Right atrium auricular region (tissue), 2 donors: ENCODE measurements around the gene MOB4. TPM values are rescaled to one million over a fixed set of nuclear protein-coding genes. Genes with fewer than 3 reads are reported as not detected.
"Not testable (repeated sequence)": the region's sequence is repeated elsewhere in the genome, so short reads cannot be mapped to it uniquely, and the experiment has no call there.

Experiments used
- DNase-seq: peaks from one replicate; pipeline ENCODE4 v3.0.0-alpha.2; 2019; ENCODE audit warnings: low spot score
- H3K27ac ChIP-seq, 2 donors: fragments of 200-600 bp; sonication (generic); 1 replicate in 1 of 2; 2 replicates in 1 of 2; pipeline ENCODE4 v1.5.1; 2016 to 2019
- H3K27me3 ChIP-seq, 2 donors: fragments of 200-600 bp; sonication (generic); one replicate each; pipeline versions ENCODE4 v1.5.1 to v1.6.0; 2017 to 2019
- H3K36me3 ChIP-seq: fragments of 200-600 bp; sonication (generic); one replicate; pipeline ENCODE4 v1.5.1; 2016
- H3K4me1 ChIP-seq, 2 donors: fragments of 200-600 bp; sonication (generic); one replicate each; pipeline versions ENCODE4 v1.5.1 to v1.6.0; 2017 to 2019
- H3K4me3 ChIP-seq, 2 donors: fragments of 200-600 bp; sonication (generic); 1 replicate in 1 of 2; 2 replicates in 1 of 2; pipeline ENCODE4 v1.5.1; 2017 to 2019; ENCODE audit warnings: mild to moderate bottlenecking in 1 of 2, moderate library complexity in 1 of 2
- H3K9me3 ChIP-seq, 2 donors: fragments of 200-600 bp; sonication (generic); one replicate each; pipeline ENCODE4 v1.5.1; 2019
- CTCF ChIP-seq, 2 donors: fragments of 200-600 bp; sonication (generic); IDR thresholded peaks; one replicate each; pipeline ENCODE4 v1.5.1; 2019; ENCODE audit warnings: antibody characterized with exemption in 2 of 2
- total RNA-seq, 2 donors: library from RNA; depleted of rRNA; stranded (reverse); fragments of >200 nt; gene quantifications; one replicate each; pipeline ENCODE4 v1.1.0, GENCODE V29; 2016

The MOB4 gene
- total RNA-seq = 10 to 100 TPM; 23.5 to 35.9 TPM

DNA sequence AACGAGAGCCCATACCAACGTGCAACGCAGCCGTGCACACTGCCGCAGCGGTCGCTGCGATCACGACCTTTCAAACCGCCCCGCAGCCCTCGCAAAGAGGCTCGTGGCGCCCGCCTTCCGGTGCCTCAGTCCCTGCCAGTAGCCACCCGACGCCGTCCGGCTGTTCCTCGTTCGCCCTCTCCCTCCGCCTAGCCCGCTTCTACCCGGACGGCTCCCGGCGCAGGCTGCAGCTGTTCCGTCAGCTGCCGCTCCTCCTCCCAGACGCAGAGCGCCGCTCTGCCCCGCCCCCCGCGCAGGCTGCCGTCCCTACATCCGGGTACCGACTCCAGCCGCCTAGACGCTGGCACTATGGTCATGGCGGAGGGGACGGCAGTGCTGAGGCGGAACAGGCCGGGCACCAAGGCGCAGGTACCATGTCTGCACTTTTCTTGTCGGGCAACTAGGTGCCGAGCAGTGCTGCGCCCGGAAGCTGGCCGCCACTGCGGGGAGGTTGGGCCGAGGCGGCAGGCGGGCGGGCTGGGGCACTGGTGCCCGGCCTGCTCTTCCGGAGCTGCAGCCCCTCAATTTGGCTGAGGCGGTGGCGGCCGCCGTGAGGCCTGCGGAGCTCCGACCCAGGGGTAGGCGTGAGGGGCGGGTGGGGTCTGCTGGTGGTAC is at the start of gene MOB4:
Gene MOB4, plus strand, starts transcription at position 328 of the 654 bp plus-strand sequence. Its CDS starts 21 bp downstream, at position 349.
- Histone ChIP-seq H3K36me3 (no peaks in the 10 kb centered on the region), H3K27ac (peak within 1 kb of the TSS; percentile 95 to 98), H3K27me3 (no peaks in the 10 kb centered on the region), H3K9me3 (no peaks in the 10 kb centered on the region), H3K4me3 (peak within 1 kb of the TSS; percentile 68 to 98), H3K4me1 (peaks cover 0 to 20% of the 10 kb centered on the region in 2 donors)
- peak; percentile 93 for DNase-seq
- peak in 1 of 2 donors; percentile 35 for TF ChIP-seq CTCF (IDR thresholded peaks at IDR 0.05)

- no peaks in the 10 kb centered on the region for H3K4me1 ChIP-seq
- H3K36me3 ChIP-seq = peaks cover 87% of the 10 kb centered on the region
- H3K27ac ChIP-seq = no peak overlapping the region
- no peaks in the 10 kb centered on the region for H3K27me3 ChIP-seq
- no peak overlapping the region for H3K4me3 ChIP-seq
- no peak for TF ChIP-seq CTCF (IDR thresholded peaks at IDR 0.05)
- no peak for DNase-seq
- no peaks in the 10 kb centered on the region for H3K9me3 ChIP-seq
Measured at GRCh38 chr2:197472166-197472565, 43.7 kb upstream of the MOB4 start.

GRCh38 chr2:197477797-197478196 is 38.1 kb upstream of the MOB4 start:
- Histone ChIP-seq H3K36me3 (peaks cover 54% of the 10 kb centered on the region), H3K9me3 (no peaks in the 10 kb centered on the region), H3K4me1 (peaks cover 0 to 4% of the 10 kb centered on the region in 2 donors), H3K27ac (no peak overlapping the region), H3K27me3 (no peaks in the 10 kb centered on the region), H3K4me3 (no peak overlapping the region)
- no peak for TF ChIP-seq CTCF (IDR thresholded peaks at IDR 0.05)
- no peak for DNase-seq

GRCh38 chr2:197480165-197481036 is 35.5 kb upstream of the MOB4 start:
- peaks cover 30% of the 10 kb centered on the region for H3K36me3 ChIP-seq
- peaks cover 0 to 6% of the 10 kb centered on the region in 2 donors for H3K9me3 ChIP-seq

DNA sequence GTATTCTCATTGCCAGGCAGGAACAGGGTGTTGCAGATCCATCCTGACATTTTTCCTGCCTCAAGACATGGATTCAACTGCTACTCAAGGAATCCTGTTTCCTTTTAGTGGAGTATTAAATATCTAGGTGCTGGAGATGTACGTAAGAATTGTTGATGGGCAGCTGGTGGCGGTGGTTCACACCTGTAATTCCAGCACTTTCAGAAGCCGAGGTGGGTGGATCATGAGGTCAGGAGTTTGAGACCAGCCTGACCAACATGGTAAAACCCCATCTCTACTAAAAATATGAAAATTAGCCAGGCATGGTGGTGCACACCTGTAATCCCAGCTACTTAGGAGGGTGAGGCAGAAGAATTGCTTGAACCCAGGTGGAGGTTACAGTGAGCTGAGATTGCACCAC is 31.6 kb upstream of the MOB4 start:
- H3K36me3 ChIP-seq = peaks cover 33% of the 10 kb centered on the region
- H3K4me3 ChIP-seq, H3K27me3 ChIP-seq, DNase-seq, H3K4me1 ChIP-seq, H3K27ac ChIP-seq, H3K9me3 ChIP-seq: not testable (repeated sequence)

More at GRCh38 chr2:197480165-197481036, 35.5 kb upstream of the MOB4 start:
- TF ChIP-seq CTCF (IDR thresholded peaks at IDR 0.05) = no peak
- Histone ChIP-seq H3K27me3 (no peaks in the 10 kb centered on the region), H3K27ac (no peak overlapping the region), H3K4me3 (no peak overlapping the region), H3K4me1 (peaks cover 0 to 4% of the 10 kb centered on the region in 2 donors)
- DNase-seq = no peak

DNA sequence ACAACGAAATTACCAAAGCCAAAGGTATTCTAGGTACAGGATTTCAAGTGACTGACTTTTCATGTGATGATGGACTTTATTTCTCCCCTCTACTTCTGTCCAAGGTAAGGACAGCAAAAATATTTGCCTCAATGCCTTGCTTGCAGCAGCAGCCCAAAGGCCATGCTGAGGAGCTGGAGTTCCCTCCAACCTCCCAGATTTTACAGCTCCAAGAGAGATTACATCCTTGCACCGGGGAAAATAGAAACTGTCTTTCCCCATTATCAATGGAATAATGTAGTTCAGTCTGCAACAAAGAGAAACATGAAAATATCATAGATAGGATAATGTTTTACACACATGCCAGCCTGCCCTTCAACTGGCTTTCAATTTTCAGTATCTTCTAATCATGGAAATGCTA is 29.7 kb upstream of the MOB4 start:
- Histone ChIP-seq H3K27ac (no peak overlapping the region), H3K27me3 (no peaks in the 10 kb centered on the region), H3K4me1 (no peaks in the 10 kb centered on the region), H3K9me3 (peaks cover 0 to 6% of the 10 kb centered on the region in 2 donors), H3K36me3 (peaks cover 52% of the 10 kb centered on the region), H3K4me3 (no peak overlapping the region)
- no peak for DNase-seq
- TF ChIP-seq CTCF (IDR thresholded peaks at IDR 0.05) = no peak
